A172 (cell line): ENCODE results near the gene TMEM9B. TPM values are rescaled to one million over a fixed set of nuclear protein-coding genes. Genes with fewer than 3 reads are reported as not detected.
"Not testable (repeated sequence)": the region's sequence is repeated elsewhere in the genome, so short reads cannot be mapped to it uniquely, and the experiment has no call there.

Experiments used
- DNase-seq: peaks from one replicate; pipeline ENCODE4 v3.0.0-alpha.2; 2015; ENCODE audit warnings: low spot score
- total RNA-seq: library from RNA; depleted of rRNA; stranded (reverse); fragments of >200 nt; shearing (Covaris generic); gene quantifications from 2 replicates; pipeline ENCODE4 v1.2.3, GENCODE V29; 2014

Gene TMEM9B
- total RNA-seq, 1 experiment from 2014 or later: 66.5 TPM

DNA sequence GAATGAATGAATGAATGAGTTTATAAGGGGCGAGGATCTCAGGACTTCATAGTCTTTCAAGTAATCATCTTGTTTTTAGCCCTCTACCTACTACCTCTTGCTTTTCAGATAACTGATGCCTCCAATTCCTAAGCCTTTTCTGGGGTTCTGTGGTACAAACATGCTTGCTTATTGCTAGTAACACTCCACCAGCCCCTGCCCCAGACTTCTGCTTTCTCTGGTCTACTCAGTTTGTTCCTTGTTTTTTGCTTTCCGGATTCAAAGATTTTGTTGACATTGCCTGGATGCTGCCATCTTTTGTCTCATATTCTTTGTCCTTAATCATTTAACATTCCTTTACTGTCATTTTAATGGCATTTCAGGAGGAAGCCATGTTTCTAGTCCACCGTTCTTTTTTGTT lies 8.9 kb upstream of the TMEM9B start:
- DNase-seq: no peak

GRCh38 chr11:8971924-8972316 lies 7.7 kb upstream of the TMEM9B start:
- DNase-seq: no peak

GRCh38 chr11:8971196-8971923 lies 7.1 kb upstream of the TMEM9B start:
- no peak for DNase-seq

- DNase-seq: no peak
These were observed 2.9 kb upstream of the TMEM9B start for GRCh38 chr11:8967184-8967583.

DNA sequence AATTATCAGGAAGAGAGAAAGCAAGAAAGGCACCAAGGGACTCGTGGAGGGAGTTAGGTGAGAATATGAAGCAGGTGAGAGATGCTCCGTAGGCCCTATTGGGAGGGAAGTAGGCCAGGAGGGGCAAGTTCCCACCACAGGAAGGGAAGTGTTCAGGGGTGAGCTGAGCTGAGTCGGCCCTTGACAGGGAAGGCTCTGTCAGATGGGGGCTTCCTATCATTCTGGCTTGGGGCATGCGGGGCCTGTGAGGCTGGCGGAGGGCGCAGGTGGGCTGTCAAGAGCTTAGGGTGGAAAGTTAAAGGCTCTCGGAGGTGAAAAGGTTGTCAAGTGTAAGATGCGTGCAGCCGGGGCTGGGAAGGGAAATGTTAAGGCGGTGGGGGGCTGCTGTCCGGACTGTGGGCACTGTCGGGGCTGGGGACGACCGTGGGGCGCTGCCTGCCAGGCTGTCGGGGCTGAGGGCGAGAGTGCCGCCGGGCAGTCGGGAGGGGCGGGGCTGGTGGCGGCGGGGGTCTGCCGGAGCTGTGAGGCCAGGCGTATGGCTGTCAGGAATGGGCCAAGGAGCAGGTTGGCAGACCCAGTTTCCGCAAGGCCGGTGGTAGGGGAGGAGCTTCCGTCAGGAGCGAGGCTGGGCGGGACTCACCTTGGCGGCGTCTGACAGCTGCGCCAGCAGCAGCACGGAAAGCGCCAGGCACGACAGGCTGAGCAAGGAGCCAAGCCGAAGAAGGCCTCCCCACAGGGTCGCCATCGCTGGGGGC lies 496 bp downstream of the TMEM9B start:
- peak; percentile 76 for DNase-seq

DNA sequence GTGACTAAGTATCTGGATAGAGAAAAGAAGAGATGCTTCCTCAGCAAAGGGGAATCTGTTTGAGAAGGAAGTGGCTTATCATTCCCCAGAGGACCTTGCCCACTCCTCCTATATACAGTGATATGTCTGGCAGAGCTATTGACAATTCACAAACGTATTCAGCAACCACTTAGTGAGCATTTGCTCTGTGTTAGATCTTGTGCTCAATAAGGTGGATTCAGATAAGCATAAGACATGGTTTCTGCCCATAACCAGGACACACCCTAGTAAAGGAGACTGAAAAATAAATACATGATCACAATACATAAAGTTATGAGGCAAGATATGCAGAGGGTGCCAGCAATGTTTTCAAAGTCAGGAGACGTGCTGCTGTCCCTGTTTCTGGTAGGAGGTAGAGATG lies 1.4 kb downstream of the TMEM9B start:
- DNase-seq: no peak

DNA sequence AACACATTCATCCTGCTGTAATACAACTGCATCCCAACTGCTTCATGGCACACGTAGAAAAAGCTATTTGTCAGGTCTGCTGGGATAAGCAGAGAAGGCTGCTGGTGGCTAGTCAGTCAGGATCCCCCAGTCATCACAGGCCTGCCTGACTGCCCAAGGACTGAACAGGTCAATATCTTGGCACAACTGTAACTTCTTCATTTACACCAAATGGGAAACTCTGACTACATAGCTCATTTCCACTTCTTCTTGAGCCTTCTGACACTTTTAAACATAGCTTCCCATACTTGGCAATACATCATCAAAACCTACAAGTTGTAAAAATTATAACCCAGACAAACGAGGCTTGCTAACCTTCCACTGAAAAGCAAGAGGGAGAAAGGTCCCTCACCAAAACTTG lies 2.8 kb downstream of the TMEM9B start:
- DNase-seq: no peak

GRCh38 chr11:8959546-8960166 lies 4.6 kb downstream of the TMEM9B start:
- DNase-seq: peak; percentile 88

- no peak for DNase-seq
These were observed 7.4 kb downstream of the TMEM9B start for GRCh38 chr11:8956860-8957259.

DNA sequence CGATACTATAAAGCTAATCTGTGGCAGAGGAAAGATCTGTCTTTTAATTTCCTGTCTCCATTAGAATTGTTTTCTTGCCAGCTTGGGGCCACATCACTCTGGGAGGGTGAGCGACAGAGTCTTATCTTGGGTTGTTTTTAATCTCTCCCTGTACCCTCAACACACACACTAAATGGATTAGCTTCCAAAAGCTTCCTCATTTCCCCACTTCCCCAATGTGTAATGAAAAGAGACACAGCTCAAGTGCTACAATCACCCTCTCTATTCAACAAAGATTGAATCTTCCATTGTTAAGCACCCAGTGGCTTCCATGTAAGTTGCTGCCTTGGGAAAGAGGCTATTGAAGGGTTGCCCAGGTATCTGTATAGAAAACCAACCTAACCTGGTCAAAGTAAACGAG lies 15.4 kb downstream of the TMEM9B start:
- DNase-seq: no peak

GRCh38 chr11:8947230-8947943 lies 16.9 kb downstream of the TMEM9B start:
- DNase-seq: no peak

- no peak for DNase-seq
These were observed 21.6 kb downstream of the TMEM9B start, which contains the start of gene ASCL3 for GRCh38 chr11:8942518-8943066. Gene ASCL3, minus strand, starts transcription at chr11:8943016. Its CDS starts 4,855 bp downstream, at chr11:8938161.

DNA sequence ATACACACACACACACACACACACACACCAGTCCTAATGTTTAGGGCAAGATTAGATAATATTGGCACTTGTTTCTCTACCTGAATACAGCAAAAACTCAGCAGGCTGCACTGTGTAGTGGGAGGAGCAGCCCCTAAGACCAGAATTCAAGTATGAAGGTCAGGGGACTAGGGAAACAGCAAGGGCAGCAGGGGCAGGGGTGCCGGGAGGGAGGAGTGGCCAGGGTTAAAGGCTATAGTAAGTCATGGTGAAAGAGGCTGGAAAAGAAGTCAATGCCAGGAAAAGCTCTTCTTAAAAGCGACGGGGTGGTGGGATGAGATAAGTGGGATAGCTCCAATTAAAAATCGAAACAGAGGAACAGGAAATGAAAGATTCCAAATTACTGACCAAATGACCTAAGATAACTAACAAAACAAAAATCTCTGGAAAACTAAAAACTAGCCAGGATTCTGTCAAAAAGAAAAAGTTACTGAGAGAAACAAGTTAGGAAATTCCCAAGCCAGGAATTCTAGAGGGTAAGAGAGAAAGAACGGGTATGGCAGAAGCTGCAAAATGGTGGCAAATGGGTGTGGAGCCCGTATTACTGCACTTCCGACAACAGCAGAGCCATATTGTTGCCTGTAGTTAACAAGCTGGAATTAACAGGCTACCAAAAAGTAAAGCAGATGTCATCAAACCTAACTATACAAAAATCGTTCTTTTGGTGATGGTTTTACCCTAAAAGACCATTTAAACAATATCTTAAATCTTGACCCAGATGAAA lies 22.7 kb downstream of the TMEM9B start:
- no peak for DNase-seq

DNA sequence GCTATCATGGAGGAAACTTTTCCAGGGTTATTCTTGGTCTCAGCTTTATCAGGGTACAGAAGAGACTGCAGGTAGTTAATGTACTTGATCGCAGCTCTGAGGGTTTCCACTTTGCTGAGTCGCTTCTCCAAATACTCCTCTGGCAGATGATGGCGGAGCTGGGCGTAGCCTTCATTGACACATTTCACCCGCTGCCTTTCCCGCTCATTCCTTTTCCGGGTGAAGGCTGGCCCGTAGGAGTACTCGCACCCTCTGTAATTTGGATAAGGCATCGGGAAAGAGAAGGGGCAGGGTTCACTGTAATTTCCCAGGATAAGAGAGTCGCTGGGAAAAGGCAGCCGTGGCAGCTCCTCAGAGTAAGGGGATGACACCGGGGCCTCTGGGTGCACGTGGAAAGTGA lies 26.6 kb downstream of the TMEM9B start:
- DNase-seq: no peak

DNA sequence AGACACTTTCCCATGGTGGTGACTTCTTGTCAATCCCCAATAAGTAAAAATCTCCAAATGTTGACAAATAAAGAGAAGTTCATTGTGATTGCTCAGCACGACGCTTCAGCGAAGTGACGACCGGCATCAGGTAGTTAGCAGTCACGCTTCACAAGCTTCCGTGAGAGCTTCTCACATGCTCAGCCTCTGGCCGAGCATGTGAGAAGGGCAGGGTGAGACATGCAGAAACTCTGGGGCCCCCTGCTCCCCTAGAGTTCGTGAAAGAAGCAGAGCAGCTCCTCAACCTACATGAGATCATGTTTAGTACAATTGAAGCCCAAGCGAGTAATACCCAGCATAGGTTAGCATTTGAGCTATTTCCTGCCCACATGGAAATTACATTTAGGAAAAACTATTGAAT lies 27.1 kb downstream of the TMEM9B start:
- DNase-seq: no peak

- DNase-seq: not testable (repeated sequence)
These were observed 28.5 kb downstream of the TMEM9B start for GRCh38 chr11:8935789-8936188.

DNA sequence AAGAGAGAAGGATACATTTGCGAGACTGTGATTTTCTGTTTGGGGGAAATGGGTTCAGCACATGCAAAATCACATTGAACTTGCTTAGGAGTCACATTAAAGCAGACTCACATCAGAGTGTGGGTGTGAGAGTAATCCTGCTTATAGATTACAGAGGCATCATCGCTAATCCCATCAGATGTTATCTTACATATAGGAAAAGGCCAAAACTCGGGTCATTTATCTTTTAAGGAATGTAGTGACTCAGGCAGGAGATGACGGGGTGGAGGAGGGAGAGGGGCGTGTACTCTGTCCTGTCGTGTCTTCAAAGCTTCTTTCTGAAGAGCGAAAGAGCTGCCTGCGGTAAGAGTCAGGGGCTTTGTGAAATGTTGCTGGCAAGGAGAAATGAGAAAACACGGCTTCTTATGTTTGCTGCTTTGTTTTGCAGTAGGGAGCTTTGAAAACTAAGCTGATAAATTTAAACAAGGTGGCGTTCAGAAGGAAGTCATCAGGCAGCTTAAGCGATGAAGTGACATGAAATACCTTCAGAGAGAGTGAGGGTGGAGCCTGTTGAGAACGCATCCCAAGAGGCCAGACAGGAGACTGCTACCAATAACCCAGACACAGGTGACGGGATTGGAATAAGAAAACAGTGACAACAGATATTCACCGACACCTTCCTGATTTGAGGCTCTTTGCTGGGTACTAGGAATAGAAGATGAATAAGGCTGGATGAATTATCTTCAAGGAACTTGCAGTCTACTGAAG lies 29.3 kb downstream of the TMEM9B start:
- peak; percentile 87 for DNase-seq

GRCh38 chr11:8933931-8934330 lies 30.3 kb downstream of the TMEM9B start:
- no peak for DNase-seq

DNA sequence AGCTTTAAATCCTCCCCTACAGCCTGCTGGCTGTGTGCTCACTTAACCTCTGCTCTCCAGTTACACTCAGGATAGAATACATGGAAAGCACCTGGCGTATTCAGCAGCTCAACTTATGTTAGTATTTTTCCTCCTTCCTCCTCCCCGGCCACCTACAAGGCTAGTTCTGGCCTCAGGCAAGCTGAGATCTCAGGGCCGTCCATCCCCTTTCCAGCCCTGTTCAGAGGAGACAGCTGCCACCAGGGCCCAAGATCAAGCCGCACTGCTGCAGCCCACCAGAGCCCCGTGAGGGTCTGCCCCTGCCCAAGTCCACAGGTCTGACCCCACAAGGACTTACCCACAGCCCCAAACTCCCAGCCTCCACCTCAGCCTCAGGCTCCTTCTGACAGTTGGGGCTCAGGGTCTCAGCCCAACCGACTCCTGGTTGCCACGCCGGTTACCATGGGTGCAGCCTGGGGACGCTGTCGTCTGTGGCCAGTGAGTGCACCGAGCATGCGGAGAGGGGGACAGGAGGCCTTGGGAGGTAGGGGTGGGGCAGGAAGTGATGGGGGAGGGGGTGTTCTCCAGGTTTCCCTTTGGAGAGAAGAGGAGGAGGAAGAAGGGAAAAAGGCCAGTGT lies 31.6 kb downstream of the TMEM9B start, which contains the start of gene C11orf16:
C11orf16 (minus strand) TSS at position 384 of the 617 bp plus-strand sequence. CDS start 639 bp downstream, outside the sequence.
- DNase-seq: no peak
